ENCODE measurements around the gene CYS1. TPM values are rescaled to one million over a fixed set of nuclear protein-coding genes. Genes with fewer than 3 reads are reported as not detected.

The CYS1 gene
- total RNA-seq, 3 donors from 2014 or later = 0.58 to 5.1 (median 0.98) TPM

- H3K4me3 ChIP-seq = no peak overlapping the region
- ATAC-seq (no peak), DNase-seq (no peak)
- no peaks in the 10 kb centered on the region for H3K9me3 ChIP-seq
- no peak for TF ChIP-seq CTCF (IDR thresholded peaks at IDR 0.05)
- intact Hi-C loops (cut with DNase I, micrococcal nuclease) = no loop called here
- no peaks in the 10 kb centered on the region for H3K4me1 ChIP-seq (ENCODE audit: low read depth)
- no peaks in the 10 kb centered on the region for H3K36me3 ChIP-seq (ENCODE audit: low read depth)
Measured at GRCh38 chr2:10089565-10090190, 9.5 kb upstream of the CYS1 start.

GRCh38 chr2:10087360-10087759, 7.1 kb upstream of the CYS1 start:
- peak in 1 of 3 donors; percentile 38 for DNase-seq
- TF ChIP-seq CTCF (IDR thresholded peaks at IDR 0.05) = no peak
- intact Hi-C loops (cut with DNase I, micrococcal nuclease) = no loop called here
- ATAC-seq = peak; percentile 9
- Histone ChIP-seq H3K4me3 (no peak overlapping the region), H3K36me3 (ENCODE audit: low read depth) (no peaks in the 10 kb centered on the region), H3K9me3 (no peaks in the 10 kb centered on the region), H3K4me1 (ENCODE audit: low read depth) (no peaks in the 10 kb centered on the region)

GRCh38 chr2:10086950-10087349, 6.7 kb upstream of the CYS1 start:
- ATAC-seq (peak; percentile 43), DNase-seq (no peak)
- intact Hi-C loops (cut with DNase I, micrococcal nuclease) = no loop called here
- Histone ChIP-seq H3K36me3 (ENCODE audit: low read depth) (no peaks in the 10 kb centered on the region), H3K4me3 (no peak overlapping the region), H3K4me1 (ENCODE audit: low read depth) (no peaks in the 10 kb centered on the region), H3K9me3 (no peaks in the 10 kb centered on the region)
- TF ChIP-seq CTCF (IDR thresholded peaks at IDR 0.05) = no peak

GRCh38 chr2:10085668-10086059, 5.5 kb upstream of the CYS1 start:
- H3K4me3 ChIP-seq = no peak overlapping the region
- DNase-seq = peak in 1 of 3 donors; percentile 21
- intact Hi-C loops (cut with DNase I, micrococcal nuclease) = no loop called here
- TF ChIP-seq CTCF (IDR thresholded peaks at IDR 0.05) = no peak
- no peaks in the 10 kb centered on the region for H3K9me3 ChIP-seq
- no peaks in the 10 kb centered on the region for H3K36me3 ChIP-seq (ENCODE audit: low read depth)
- H3K4me1 ChIP-seq (ENCODE audit: low read depth) = peaks cover 4% of the 10 kb centered on the region
- ATAC-seq = no peak

- Histone ChIP-seq H3K9me3 (no peaks in the 10 kb centered on the region), H3K36me3 (ENCODE audit: low read depth) (no peaks in the 10 kb centered on the region), H3K4me3 (no peak overlapping the region), H3K4me1 (ENCODE audit: low read depth) (peaks cover 9% of the 10 kb centered on the region)
- DNase-seq (no peak), ATAC-seq (no peak)
- intact Hi-C loops (cut with DNase I, micrococcal nuclease) = no loop called here
- no peak for TF ChIP-seq CTCF (IDR thresholded peaks at IDR 0.05)
Measured at GRCh38 chr2:10085043-10085667, 4.9 kb upstream of the CYS1 start.

Data from mucosa of descending colon (tissue), 3 donors.